ENCODE results near the gene CGN. TPM values are rescaled to one million over a fixed set of nuclear protein-coding genes. Genes with fewer than 3 reads are reported as not detected.

The CGN gene
- total and polyA plus RNA-seq, 2 donors (not counting 3 experiments of a cell fraction or from before 2014, with no cell fraction given): 0.32 to 0.73 TPM

DNA sequence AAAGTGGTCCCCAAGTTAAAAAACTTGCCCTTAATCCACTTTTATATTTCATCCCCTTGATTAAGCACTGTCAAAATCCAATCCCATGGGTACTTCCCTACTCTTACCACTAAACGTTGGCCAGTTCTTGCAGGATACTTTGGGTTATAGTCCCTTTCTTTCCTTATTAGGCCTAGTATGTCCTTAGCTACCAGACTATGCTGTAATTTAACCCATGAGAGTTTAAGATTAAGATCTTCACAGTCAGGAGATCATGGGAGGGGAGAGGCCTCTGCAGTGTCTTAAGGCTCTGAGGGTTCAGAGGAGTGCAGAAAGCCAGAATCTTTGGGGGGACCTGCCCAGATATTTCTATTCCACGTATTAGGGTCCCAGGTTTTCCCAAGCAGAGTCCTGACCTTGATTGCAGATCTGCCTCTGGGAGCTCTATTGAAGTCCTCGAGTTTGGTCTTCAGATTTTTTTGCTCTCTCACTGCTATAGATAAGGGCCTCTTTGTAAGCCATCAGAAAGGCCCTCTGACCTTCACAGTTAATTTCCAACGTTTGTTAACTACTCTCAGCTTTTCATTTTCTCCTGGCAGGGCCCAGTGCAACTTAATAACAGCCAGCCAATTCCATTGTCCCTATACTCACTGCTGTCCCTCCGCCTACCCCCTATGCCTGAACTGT, 9.0 kb upstream of the CGN start:
- DNase-seq (ENCODE audit: low read depth, low spot score) (no peak), FAIRE-seq (no peak)
- dilution Hi-C loops (cut with MboI; ENCODE audit: extremely low pct_ligation_motif_present, low sequenced_read_pairs): no loop called here
- intact Hi-C loops (cut with micrococcal nuclease): no loop called here
- Histone ChIP-seq H4K20me1 (replicated peaks; ENCODE audit: control insufficient read depth, extremely low read depth, insufficient read depth, low read length) (no peaks in the 10 kb centered on the region), H3K36me3 (ENCODE audit: control insufficient read depth in 2 of 2, extremely low read depth in 1 of 2, insufficient read depth in 2 of 2, low read length in 2 of 2) (no peaks in the 10 kb centered on the region), H3K9ac (replicated peaks; ENCODE audit: extremely low read depth, insufficient read depth, low read length) (no peak overlapping the region), H3K27ac (ENCODE audit: insufficient read depth, low read depth, low read length) (no peak overlapping the region), H3K4me3 (replicated peaks in 1 of 3; ENCODE audit: insufficient read depth in 1 of 3, low read depth in 1 of 3, low read length in 3 of 3) (no peak overlapping the region), H3K4me2 (ENCODE audit: insufficient read depth, low read length) (no peak overlapping the region), H3K27me3 (ENCODE audit: control insufficient read depth in 2 of 2, insufficient read depth in 2 of 2, low read length in 2 of 2) (peaks cover 0 to 6% of the 10 kb centered on the region in 2 experiments), H3K9me1 (replicated peaks; ENCODE audit: control insufficient read depth, extremely low read depth, insufficient read depth, low read length) (no peaks in the 10 kb centered on the region), H3K9me3 (replicated peaks; ENCODE audit: control insufficient read depth, insufficient read depth, low read length) (no peaks in the 10 kb centered on the region), H2AFZ (ENCODE audit: low read depth, low read length) (no peak overlapping the region), H3K4me1 (ENCODE audit: control insufficient read depth, extremely low read depth, insufficient read depth, low read length) (no peaks in the 10 kb centered on the region), H3K79me2 (ENCODE audit: control insufficient read depth, insufficient read depth, low read length) (no peaks in the 10 kb centered on the region)
- ChIA-PET POLR2A (interaction anchor here (0.6 kb wide), 1 partner anchor 185 kb away, joined by 3 read pairs; no protein-coding TSS in a partner anchor), CTCF (no interaction called here)
- no peak for TF ChIP-seq EZH2 (IDR thresholded peaks at IDR 0.05; ENCODE audit: borderline replicate concordance, low read depth, low read length, severe bottlenecking)
- no peak for TF ChIP-seq MYC (IDR thresholded peaks at IDR 0.05; ENCODE audit: low read depth, low read length)
- TF ChIP-seq, protein P1, sequence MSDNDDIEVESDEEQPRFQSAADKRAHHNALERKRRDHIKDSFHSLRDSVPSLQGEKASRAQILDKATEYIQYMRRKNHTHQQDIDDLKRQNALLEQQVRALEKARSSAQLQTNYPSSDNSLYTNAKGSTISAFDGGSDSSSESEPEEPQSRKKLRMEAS (IDR thresholded peaks at IDR 0.05; ENCODE audit: insufficient read depth, insufficient read length): no peak
- no peak for TF ChIP-seq FOS (IDR thresholded peaks at IDR 0.05; ENCODE audit: borderline replicate concordance, insufficient read depth, low read length)
- BruUV-seq (replicated peaks): no TSS peak

DNA sequence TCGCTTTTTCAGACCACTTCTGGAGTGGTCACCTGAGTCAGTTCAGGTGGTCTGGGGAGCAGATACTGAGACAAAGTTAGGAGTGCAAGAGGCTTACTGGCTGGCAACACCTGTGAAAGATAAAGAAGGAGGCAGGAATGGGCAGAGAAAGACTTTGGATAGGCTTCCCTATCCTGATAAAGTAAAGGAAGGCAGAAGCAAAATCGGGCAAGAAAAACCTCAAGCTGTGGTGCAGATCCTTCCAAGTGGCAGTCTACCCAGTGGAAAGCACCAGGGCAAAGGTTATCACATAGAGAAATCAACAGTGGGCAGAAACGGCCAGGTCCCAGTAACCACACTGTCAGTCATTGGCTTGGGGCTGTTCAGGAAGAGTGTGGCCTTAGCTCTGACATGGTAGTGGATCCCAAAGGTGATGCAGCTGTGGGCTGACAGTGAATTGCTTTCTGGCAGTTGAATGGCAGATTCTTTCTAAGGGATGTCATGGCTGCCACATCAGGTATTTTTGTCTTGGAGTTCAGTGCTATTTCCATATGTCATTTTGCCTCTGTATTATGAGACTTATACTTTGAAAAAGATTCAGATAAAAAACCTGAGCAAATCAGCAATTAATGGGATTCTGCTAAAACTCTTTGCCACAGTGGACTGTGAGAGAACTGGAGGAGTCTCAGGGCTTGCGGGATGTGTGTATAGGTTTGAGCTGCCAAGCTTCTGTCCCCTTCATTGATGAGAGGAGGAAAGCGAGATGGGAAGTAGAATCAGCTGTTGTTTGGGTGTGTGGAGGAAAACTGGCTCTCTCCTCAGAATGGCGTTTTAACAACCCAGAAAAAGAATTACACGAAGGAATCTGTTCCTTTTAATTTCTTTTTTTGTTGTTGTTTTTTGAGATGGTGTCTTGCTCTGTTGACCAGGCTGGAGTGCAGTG, 8.1 kb upstream of the CGN start:
- TF ChIP-seq JUN (IDR thresholded peaks at IDR 0.05; ENCODE audit: borderline replicate concordance, insufficient read depth, insufficient read length, low read depth) (no peak), POLR2A (IDR thresholded peaks at IDR 0.05; ENCODE audit: low read depth, low read length) (no peak), POLR2AphosphoS5 (IDR thresholded peaks at IDR 0.05; ENCODE audit: insufficient read depth, low read depth, low read length) (no peak), EZH2 (IDR thresholded peaks at IDR 0.05; ENCODE audit: borderline replicate concordance, low read depth, low read length, severe bottlenecking) (no peak), GATA2 (IDR thresholded peaks at IDR 0.05; ENCODE audit: insufficient read depth, insufficient read length, low read depth, low read length) (no peak), FOS (IDR thresholded peaks at IDR 0.05; ENCODE audit: borderline replicate concordance, insufficient read depth, low read length) (no peak), MYC (IDR thresholded peaks at IDR 0.05; ENCODE audit: low read depth, low read length) (no peak)
- TF ChIP-seq, protein P2, sequence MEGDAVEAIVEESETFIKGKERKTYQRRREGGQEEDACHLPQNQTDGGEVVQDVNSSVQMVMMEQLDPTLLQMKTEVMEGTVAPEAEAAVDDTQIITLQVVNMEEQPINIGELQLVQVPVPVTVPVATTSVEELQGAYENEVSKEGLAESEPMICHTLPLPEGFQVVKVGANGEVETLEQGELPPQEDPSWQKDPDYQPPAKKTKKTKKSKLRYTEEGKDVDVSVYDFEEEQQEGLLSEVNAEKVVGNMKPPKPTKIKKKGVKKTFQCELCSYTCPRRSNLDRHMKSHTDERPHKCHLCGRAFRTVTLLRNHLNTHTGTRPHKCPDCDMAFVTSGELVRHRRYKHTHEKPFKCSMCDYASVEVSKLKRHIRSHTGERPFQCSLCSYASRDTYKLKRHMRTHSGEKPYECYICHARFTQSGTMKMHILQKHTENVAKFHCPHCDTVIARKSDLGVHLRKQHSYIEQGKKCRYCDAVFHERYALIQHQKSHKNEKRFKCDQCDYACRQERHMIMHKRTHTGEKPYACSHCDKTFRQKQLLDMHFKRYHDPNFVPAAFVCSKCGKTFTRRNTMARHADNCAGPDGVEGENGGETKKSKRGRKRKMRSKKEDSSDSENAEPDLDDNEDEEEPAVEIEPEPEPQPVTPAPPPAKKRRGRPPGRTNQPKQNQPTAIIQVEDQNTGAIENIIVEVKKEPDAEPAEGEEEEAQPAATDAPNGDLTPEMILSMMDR (IDR thresholded peaks at IDR 0.05; ENCODE audit: extremely low read depth in 1 of 2, insufficient read depth in 1 of 2, low read depth in 1 of 2, low read length in 2 of 2): no peak
- TF ChIP-seq, protein P1 (IDR thresholded peaks at IDR 0.05; ENCODE audit: insufficient read depth, insufficient read length): no peak
- no TSS peak for BruUV-seq (replicated peaks)
- no peaks in the 10 kb centered on the region for H3K36me3 ChIP-seq (ENCODE audit: control insufficient read depth in 2 of 2, extremely low read depth in 1 of 2, insufficient read depth in 2 of 2, low read length in 2 of 2)
- H3K27ac ChIP-seq (ENCODE audit: insufficient read depth, low read depth, low read length): no peak overlapping the region
- CTCF ChIA-PET: no interaction called here
- intact Hi-C loops (cut with micrococcal nuclease) (no loop called here), dilution Hi-C loops (cut with MboI; ENCODE audit: extremely low pct_ligation_motif_present, low sequenced_read_pairs) (no loop called here)
- H4K20me1 ChIP-seq (replicated peaks; ENCODE audit: control insufficient read depth, extremely low read depth, insufficient read depth, low read length): no peaks in the 10 kb centered on the region
- no peaks in the 10 kb centered on the region for H3K9me3 ChIP-seq (replicated peaks; ENCODE audit: control insufficient read depth, insufficient read depth, low read length)
- H3K9ac ChIP-seq (replicated peaks; ENCODE audit: extremely low read depth, insufficient read depth, low read length): no peak overlapping the region
- peaks cover 0 to 6% of the 10 kb centered on the region in 2 experiments for H3K27me3 ChIP-seq (ENCODE audit: control insufficient read depth in 2 of 2, insufficient read depth in 2 of 2, low read length in 2 of 2)
- no peaks in the 10 kb centered on the region for H3K4me1 ChIP-seq (ENCODE audit: control insufficient read depth, extremely low read depth, insufficient read depth, low read length)
- no peaks in the 10 kb centered on the region for H3K9me1 ChIP-seq (replicated peaks; ENCODE audit: control insufficient read depth, extremely low read depth, insufficient read depth, low read length)
- POLR2A ChIA-PET: interaction anchor here (0.6 kb wide), 1 partner anchor 184 kb away, joined by 3 read pairs; no protein-coding TSS in a partner anchor
- no peak overlapping the region for H3K4me2 ChIP-seq (ENCODE audit: insufficient read depth, low read length)
- no peak overlapping the region for H3K4me3 ChIP-seq (replicated peaks in 1 of 3; ENCODE audit: insufficient read depth in 1 of 3, low read depth in 1 of 3, low read length in 3 of 3)
- FAIRE-seq: no peak
- no peaks in the 10 kb centered on the region for H3K79me2 ChIP-seq (ENCODE audit: control insufficient read depth, insufficient read depth, low read length)
- no peak overlapping the region for H2AFZ ChIP-seq (ENCODE audit: low read depth, low read length)
- no peak for DNase-seq (ENCODE audit: low read depth, low spot score)
